ENCODE results near the gene SARNP. TPM values are rescaled to one million over a fixed set of nuclear protein-coding genes. Genes with fewer than 3 reads are reported as not detected.
A peak's percentile ranks its signal among the peaks of the same experiment; 100 is the strongest.

The SARNP gene
- total RNA-seq, 4 donors from 2014 or later, result 45.9 to 106 (median 66.6) TPM

GRCh38 chr12:55721601-55722213 lies 95.8 kb downstream of the SARNP start:
- Histone ChIP-seq H3K27me3 (no peaks in the 10 kb centered on the region), H3K27ac (peak overlapping the region; percentile 93 to 95), H3K4me3 (no peak overlapping the region), H3K4me1 (peaks cover 5 to 36% of the 10 kb centered on the region in 2 donors), H3K9me3 (no peaks in the 10 kb centered on the region), H3K36me3 (no peaks in the 10 kb centered on the region)
- DNase-seq, result no peak
- intact Hi-C loops (cut with DNase I; ENCODE audit: low total_unique reads), result no loop called here
- no peak for TF ChIP-seq CTCF (IDR thresholded peaks at IDR 0.05)
- TF ChIP-seq POLR2A (IDR thresholded peaks at IDR 0.05), result no peak

DNA sequence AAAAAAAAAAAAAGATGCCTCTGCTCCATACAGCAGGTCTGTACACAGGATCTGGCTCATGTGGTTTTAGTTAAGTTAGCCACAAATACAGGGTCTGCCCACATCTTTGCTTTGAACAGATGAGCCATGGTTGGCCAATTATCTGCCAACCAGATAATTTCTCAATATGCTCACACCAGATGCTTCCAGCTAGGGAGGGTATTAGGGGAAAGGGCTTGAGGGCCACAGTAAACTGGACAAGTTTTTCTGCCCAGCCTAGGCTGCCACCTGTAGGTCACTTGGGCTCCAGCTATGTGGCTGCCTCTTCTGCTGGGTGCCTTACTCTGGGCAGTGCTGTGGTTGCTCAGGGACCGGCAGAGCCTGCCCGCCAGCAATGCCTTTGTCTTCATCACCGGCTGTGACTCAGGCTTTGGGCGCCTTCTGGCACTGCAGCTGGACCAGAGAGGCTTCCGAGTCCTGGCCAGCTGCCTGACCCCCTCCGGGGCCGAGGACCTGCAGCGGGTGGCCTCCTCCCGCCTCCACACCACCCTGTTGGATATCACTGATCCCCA lies 96.6 kb downstream of the SARNP start:
- peak; percentile 63 for DNase-seq
- H3K4me3 ChIP-seq, result no peak overlapping the region
- peak overlapping the region; percentile 93 to 95 for H3K27ac ChIP-seq

GRCh38 chr12:55720071-55720564 lies 97.4 kb downstream of the SARNP start, which contains the start of gene RDH5:
Gene RDH5, plus strand, starts transcription at chr12:55720393. Its CDS starts 792 bp downstream, at chr12:55721185.
- intact Hi-C loops (cut with DNase I; ENCODE audit: low total_unique reads), result no loop called here
- Histone ChIP-seq H3K27ac (peak within 1 kb of the TSS; percentile 93 to 95), H3K9me3 (no peaks in the 10 kb centered on the region), H3K36me3 (no peaks in the 10 kb centered on the region), H3K4me1 (peaks cover 6 to 33% of the 10 kb centered on the region in 2 donors), H3K27me3 (no peaks in the 10 kb centered on the region), H3K4me3 (no peak within 1 kb of the TSS)
- no peak for TF ChIP-seq CTCF (IDR thresholded peaks at IDR 0.05)
- no peak for TF ChIP-seq POLR2A (IDR thresholded peaks at IDR 0.05)
- peak; percentile 80 to 84 for DNase-seq

More for the DNA sequence above, 96.6 kb downstream of the SARNP start:
- no peaks in the 10 kb centered on the region for H3K9me3 ChIP-seq
- H3K27me3 ChIP-seq, result no peaks in the 10 kb centered on the region
- peak; percentile 46 to 59 (median 51) for TF ChIP-seq CTCF (IDR thresholded peaks at IDR 0.05)
- no peak for TF ChIP-seq POLR2A (IDR thresholded peaks at IDR 0.05)
- peaks cover 5 to 33% of the 10 kb centered on the region in 2 donors for H3K4me1 ChIP-seq
- no peaks in the 10 kb centered on the region for H3K36me3 ChIP-seq
- intact Hi-C loops (cut with DNase I; ENCODE audit: low total_unique reads), result no loop called here

DNA sequence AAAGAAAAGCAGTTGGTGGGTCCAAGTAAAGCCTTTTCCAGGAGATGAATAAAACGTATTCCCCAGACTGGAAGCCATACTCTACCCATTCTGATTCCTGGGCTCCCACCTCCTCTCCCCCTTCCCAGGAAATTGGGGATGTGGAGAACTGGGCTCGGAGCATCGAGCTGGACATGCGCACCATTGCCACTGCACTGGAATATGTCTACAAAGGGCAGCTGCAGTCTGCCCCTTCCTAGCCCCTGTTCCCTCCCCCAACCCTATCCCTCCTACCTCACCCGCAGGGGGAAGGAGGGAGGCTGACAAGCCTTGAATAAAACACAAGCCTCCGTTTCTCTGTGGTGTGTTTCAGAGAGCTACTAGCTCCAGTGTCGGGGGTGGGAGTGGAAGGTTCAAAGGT lies 98.2 kb downstream of the SARNP start:
- Histone ChIP-seq H3K4me3 (no peak overlapping the region), H3K27me3 (no peaks in the 10 kb centered on the region), H3K36me3 (no peaks in the 10 kb centered on the region), H3K4me1 (peaks cover 10 to 33% of the 10 kb centered on the region in 2 donors), H3K9me3 (no peaks in the 10 kb centered on the region), H3K27ac (peak overlapping the region; percentile 93 to 95)
- intact Hi-C loops (cut with DNase I; ENCODE audit: low total_unique reads), result no loop called here
- TF ChIP-seq CTCF (IDR thresholded peaks at IDR 0.05) (no peak), POLR2A (IDR thresholded peaks at IDR 0.05) (no peak)
- no peak for DNase-seq

DNA sequence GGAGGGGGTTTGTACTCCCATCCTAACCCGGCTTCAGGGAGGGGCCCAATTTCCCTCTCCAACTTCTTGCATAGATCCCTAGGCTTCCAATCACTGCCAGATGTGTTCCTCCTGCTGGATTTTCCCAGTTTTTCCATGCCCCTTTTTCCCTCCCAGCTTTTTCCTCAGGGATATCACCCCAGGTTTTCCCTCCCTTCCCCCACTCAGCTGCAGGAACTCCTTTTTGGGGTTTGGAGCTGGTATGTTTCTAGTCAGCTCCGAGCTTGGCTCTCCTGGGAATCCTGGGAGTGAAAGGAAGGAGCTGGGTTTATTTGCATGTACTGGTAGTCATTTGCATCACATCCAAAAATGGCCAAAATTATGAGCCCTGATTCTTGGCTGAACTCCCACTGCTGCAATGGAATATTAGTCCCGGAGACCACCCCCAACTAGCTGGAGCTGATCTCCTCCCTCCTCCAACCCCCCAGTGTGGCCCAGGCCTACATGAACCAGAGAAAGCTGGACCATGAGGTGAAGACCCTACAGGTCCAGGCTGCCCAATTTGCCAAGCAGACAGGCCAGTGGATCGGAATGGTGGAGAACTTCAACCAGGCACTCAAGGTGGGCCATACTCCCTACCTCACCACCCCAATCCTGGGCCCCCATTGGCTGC lies 98.8 kb downstream of the SARNP start:
- no peaks in the 10 kb centered on the region for H3K36me3 ChIP-seq
- intact Hi-C loops (cut with DNase I; ENCODE audit: low total_unique reads), result no loop called here
- no peaks in the 10 kb centered on the region for H3K9me3 ChIP-seq
- no peak overlapping the region for H3K4me3 ChIP-seq
- peaks cover 10 to 33% of the 10 kb centered on the region in 2 donors for H3K4me1 ChIP-seq
- H3K27me3 ChIP-seq, result no peaks in the 10 kb centered on the region
- peak overlapping the region; percentile 93 to 95 for H3K27ac ChIP-seq
- TF ChIP-seq CTCF (IDR thresholded peaks at IDR 0.05) (no peak), POLR2A (IDR thresholded peaks at IDR 0.05) (no peak)
- DNase-seq, result no peak
